ENCODE results near the gene CRIM1. TPM values are rescaled to one million over a fixed set of nuclear protein-coding genes. Genes with fewer than 3 reads are reported as not detected.

The CRIM1 gene
- total RNA-seq, 2 donors from 2014 or later, result 55.7 to 90.7 TPM

GRCh38 chr2:36423619-36424120, 68.1 kb downstream of the CRIM1 start:
- H3K27ac ChIP-seq, result peak overlapping the region; percentile 7
- no peaks in the 10 kb centered on the region for H3K4me1 ChIP-seq
- no peak for TF ChIP-seq CTCF (IDR thresholded peaks at IDR 0.05)

GRCh38 chr2:36425608-36426355, 70.2 kb downstream of the CRIM1 start:
- Histone ChIP-seq H3K9ac (ENCODE audit: low read depth in 2 of 2, low read length in 2 of 2) (no peak overlapping the region), H3K27ac (no peak overlapping the region), H3K4me3 (no peak overlapping the region), H3K4me1 (no peaks in the 10 kb centered on the region), H3K9me3 (no peaks in the 10 kb centered on the region), H3K36me3 (no peaks in the 10 kb centered on the region), H3K27me3 (no peaks in the 10 kb centered on the region)
- no peak for TF ChIP-seq CTCF (IDR thresholded peaks at IDR 0.05)
- no peak for DNase-seq
- intact Hi-C loops (cut with DNase I), result no loop called here

More at GRCh38 chr2:36423619-36424120, 68.1 kb downstream of the CRIM1 start:
- no peaks in the 10 kb centered on the region for H3K9me3 ChIP-seq
- intact Hi-C loops (cut with DNase I), result no loop called here
- no peaks in the 10 kb centered on the region for H3K27me3 ChIP-seq
- DNase-seq, result no peak
- no peak overlapping the region for H3K4me3 ChIP-seq
- no peak overlapping the region for H3K9ac ChIP-seq (ENCODE audit: low read depth in 2 of 2, low read length in 2 of 2)
- no peaks in the 10 kb centered on the region for H3K36me3 ChIP-seq

- H3K4me1 ChIP-seq, result no peaks in the 10 kb centered on the region
- TF ChIP-seq CTCF (IDR thresholded peaks at IDR 0.05), result no peak
- H3K4me3 ChIP-seq, result no peak overlapping the region
- H3K9me3 ChIP-seq, result no peaks in the 10 kb centered on the region
- intact Hi-C loops (cut with DNase I), result no loop called here
- H3K36me3 ChIP-seq, result no peaks in the 10 kb centered on the region
- H3K27me3 ChIP-seq, result no peaks in the 10 kb centered on the region
- DNase-seq, result no peak
- no peak overlapping the region for H3K9ac ChIP-seq (ENCODE audit: low read depth in 2 of 2, low read length in 2 of 2)
- no peak overlapping the region for H3K27ac ChIP-seq
These were observed 72.2 kb downstream of the CRIM1 start for GRCh38 chr2:36427790-36428243.

GRCh38 chr2:36430549-36430948, 75.0 kb downstream of the CRIM1 start:
- H3K9ac ChIP-seq (ENCODE audit: low read depth in 2 of 2, low read length in 2 of 2), result no peak overlapping the region
- H3K36me3 ChIP-seq, result no peaks in the 10 kb centered on the region
- H3K27me3 ChIP-seq, result no peaks in the 10 kb centered on the region
- no peaks in the 10 kb centered on the region for H3K9me3 ChIP-seq
- intact Hi-C loops (cut with DNase I), result no loop called here
- H3K4me1 ChIP-seq, result no peaks in the 10 kb centered on the region
- TF ChIP-seq CTCF (IDR thresholded peaks at IDR 0.05), result no peak
- H3K27ac ChIP-seq, result no peak overlapping the region
- no peak overlapping the region for H3K4me3 ChIP-seq
- no peak for DNase-seq

- DNase-seq, result no peak
- Histone ChIP-seq H3K4me3 (no peak overlapping the region), H3K9me3 (no peaks in the 10 kb centered on the region), H3K9ac (ENCODE audit: low read depth in 2 of 2, low read length in 2 of 2) (no peak overlapping the region), H3K36me3 (no peaks in the 10 kb centered on the region), H3K4me1 (no peaks in the 10 kb centered on the region), H3K27ac (no peak overlapping the region), H3K27me3 (no peaks in the 10 kb centered on the region)
- intact Hi-C loops (cut with DNase I), result no loop called here
- no peak for TF ChIP-seq CTCF (IDR thresholded peaks at IDR 0.05)
These were observed 76.9 kb downstream of the CRIM1 start for GRCh38 chr2:36432479-36432878.
